H1 (cell line): ENCODE measurements around the gene PATE2. TPM values are rescaled to one million over a fixed set of nuclear protein-coding genes. Genes with fewer than 3 reads are reported as not detected.
A peak's percentile ranks its signal among the peaks of the same experiment; 100 is the strongest.

Experiments
- CTCF ChIA-PET: fragments of 300-600 bp; sonication (Branson Sonifier 250); formaldehyde crosslinking; loops from one replicate; lab custom pipeline; 2021; ENCODE audit not compliant: partially characterized antibody; lab: Charles Lee
- POLR2A ChIA-PET: fragments of 300-600 bp; sonication (Branson Sonifier 250); formaldehyde crosslinking; loops from one replicate; lab custom pipeline; 2021; ENCODE audit warnings: inconsistent platforms; ENCODE audit not compliant: partially characterized antibody; lab: Charles Lee
- DNase-seq, 2 experiments: peaks; one replicate each; pipeline versions ENCODE4 v3.0.0 to v3.0.0-alpha.2; 2010 to 2022; ENCODE audit warnings: low spot score in 2 of 2, low read depth in 1 of 2, mixed read lengths in 1 of 2
- FAIRE-seq: peaks from 2 replicates; lab custom pipeline; 2011; peaks lifted over from hg19 to GRCh38; lab: Jason Lieb, UNC
- H2AFZ ChIP-seq: 2 replicates; pipeline ENCODE4 v1.8.1; 2012; ENCODE audit warnings: low read length, inconsistent platforms
- H2AK5ac ChIP-seq: 2 replicates; pipeline ENCODE4 v1.6.1; 2013; ENCODE audit warnings: low read depth, low read length
- H2BK120ac ChIP-seq: replicated peaks from 2 replicates; pipeline ENCODE3; 2013; ENCODE audit warnings: low read depth, low read length, inconsistent platforms
- H2BK12ac ChIP-seq: 2 replicates; pipeline ENCODE4 v1.6.1; 2013; ENCODE audit warnings: low read depth, low read length
- H2BK15ac ChIP-seq: 2 replicates; pipeline ENCODE4 v1.6.1; 2013; ENCODE audit warnings: low read length
- H2BK20ac ChIP-seq: 2 replicates; pipeline ENCODE4 v1.6.1; 2013; ENCODE audit warnings: low read length
- H2BK5ac ChIP-seq: 2 replicates; pipeline ENCODE4 v1.6.1; 2013; ENCODE audit warnings: low read depth, low read length
- H3K14ac ChIP-seq: 2 replicates; pipeline ENCODE4 v1.6.1; 2013; ENCODE audit warnings: inconsistent platforms; ENCODE audit not compliant: insufficient read length
- H3K18ac ChIP-seq: 2 replicates; pipeline ENCODE4 v1.6.1; 2013; ENCODE audit warnings: low read length; ENCODE audit errors: extremely low read depth
- H3K23ac ChIP-seq: 2 replicates; pipeline ENCODE4 v1.6.1; 2013; ENCODE audit warnings: inconsistent platforms; ENCODE audit not compliant: insufficient read length
- H3K23me2 ChIP-seq: 2 replicates; pipeline ENCODE4 v1.6.1; 2013; ENCODE audit warnings: low read depth, low read length
- H3K27ac ChIP-seq: 2 replicates; pipeline ENCODE4 v1.6.1; 2011; ENCODE audit warnings: low read depth, low read length, inconsistent platforms
- H3K27me3 ChIP-seq, 4 experiments: replicated peaks in 1 of 4; 1 replicate in 1 of 4; 2 replicates in 3 of 4; pipeline versions ENCODE4 v1.6.1 to v1.8.1; 2011 to 2013; ENCODE audit warnings: low read length in 3 of 4, mild to moderate bottlenecking in 3 of 4, inconsistent platforms in 2 of 4, mixed read lengths in 2 of 4, moderate library complexity in 1 of 4; ENCODE audit not compliant: control insufficient read depth in 3 of 4, insufficient read depth in 3 of 4; ENCODE audit errors: extremely low read depth in 1 of 4
- H3K36me3 ChIP-seq, 4 experiments: 2 replicates each; pipeline versions ENCODE4 v1.6.1 to v1.8.1; 2011 to 2013; ENCODE audit warnings: mild to moderate bottlenecking in 4 of 4, low read length in 3 of 4, moderate library complexity in 2 of 4, control low read depth in 1 of 4, inconsistent platforms in 1 of 4; ENCODE audit not compliant: insufficient read depth in 4 of 4, control insufficient read depth in 2 of 4
- H3K4ac ChIP-seq: replicated peaks from 2 replicates; pipeline ENCODE3; 2013; ENCODE audit warnings: low read length, low read depth, mixed read lengths, inconsistent platforms; ENCODE audit not compliant: insufficient read length
- H3K4me1 ChIP-seq, 4 experiments: replicated peaks in 1 of 4; 1 replicate in 1 of 4; 2 replicates in 3 of 4; pipeline versions ENCODE4 v1.6.1 to v1.8.1; 2011 to 2013; ENCODE audit warnings: low read length in 3 of 4, inconsistent platforms in 2 of 4, mixed read lengths in 1 of 4; ENCODE audit not compliant: insufficient read depth in 4 of 4, control insufficient read depth in 3 of 4
- H3K4me2 ChIP-seq, 2 experiments: 2 replicates each; pipeline versions ENCODE4 v1.6.1 to v1.8.1; 2011 to 2013; ENCODE audit warnings: low read depth in 2 of 2, low read length in 2 of 2, control low read depth in 1 of 2, inconsistent platforms in 1 of 2, mild to moderate bottlenecking in 1 of 2; ENCODE audit not compliant: insufficient read depth in 1 of 2
- H3K4me3 ChIP-seq, 4 experiments: fragments of 200-600, 300-600 bp in 1 of 4; sonication (generic), shearing (Covaris generic), sonication (Bioruptor Twin) in 1 of 4; 2 replicates each; pipeline versions ENCODE4 v1.5.1 to v1.8.1; 2011 to 2016; ENCODE audit warnings: low read length in 4 of 4, low read depth in 3 of 4, control low read depth in 2 of 4, inconsistent platforms in 2 of 4, mild to moderate bottlenecking in 2 of 4, mixed read lengths in 1 of 4, moderate library complexity in 1 of 4; ENCODE audit not compliant: insufficient read depth in 2 of 4; ENCODE audit errors: extremely low read depth in 1 of 4
- H3K56ac ChIP-seq: replicated peaks from 2 replicates; pipeline ENCODE3; 2013; ENCODE audit warnings: low read depth, mild to moderate bottlenecking, mixed read lengths, low read length, inconsistent platforms; ENCODE audit not compliant: insufficient read length
- H3K79me1 ChIP-seq: 2 replicates; pipeline ENCODE4 v1.6.1; 2013; ENCODE audit warnings: low read depth, low read length, control low read depth
- H3K79me2 ChIP-seq, 2 experiments: 2 replicates each; pipeline versions ENCODE4 v1.6.1 to v1.8.1; 2012 to 2013; ENCODE audit warnings: low read length in 2 of 2, mild to moderate bottlenecking in 2 of 2, inconsistent platforms in 1 of 2; ENCODE audit not compliant: insufficient read depth in 2 of 2, control insufficient read depth in 1 of 2
- H3K9ac ChIP-seq, 4 experiments: replicated peaks in 1 of 4; 1 replicate in 1 of 4; 2 replicates in 3 of 4; pipeline versions ENCODE4 v1.6.1 to v1.8.1; 2011 to 2013; ENCODE audit warnings: low read depth in 3 of 4, low read length in 3 of 4, control low read depth in 2 of 4, mild to moderate bottlenecking in 2 of 4, moderate library complexity in 2 of 4, inconsistent platforms in 1 of 4; ENCODE audit errors: extremely low read depth in 1 of 4
- H3K9me3 ChIP-seq, 2 experiments: 2 replicates each; pipeline versions ENCODE4 v1.6.1 to v1.8.1; 2012 to 2013; ENCODE audit warnings: mild to moderate bottlenecking in 2 of 2, moderate library complexity in 2 of 2, control low read depth in 1 of 2, inconsistent platforms in 1 of 2, low read depth in 1 of 2, low read length in 1 of 2, mixed read lengths in 1 of 2; ENCODE audit not compliant: insufficient read depth in 2 of 2
- H4K20me1 ChIP-seq, 2 experiments: replicated peaks in 1 of 2; 2 replicates each; pipeline versions ENCODE3 to v1.8.1; 2011 to 2013; ENCODE audit warnings: inconsistent platforms in 2 of 2, low read length in 2 of 2, mild to moderate bottlenecking in 1 of 2; ENCODE audit not compliant: insufficient read depth in 2 of 2, control insufficient read depth in 1 of 2
- H4K5ac ChIP-seq: 2 replicates; pipeline ENCODE4 v1.6.1; 2013; ENCODE audit warnings: low read length, low read depth, mixed read lengths, inconsistent platforms; ENCODE audit not compliant: insufficient read length
- H4K8ac ChIP-seq: 2 replicates; pipeline ENCODE4 v1.8.0; 2013; ENCODE audit warnings: mild to moderate bottlenecking, moderate library complexity, low read length, inconsistent platforms; ENCODE audit not compliant: insufficient read depth; ENCODE audit errors: extremely low read depth
- H4K91ac ChIP-seq: replicated peaks from 2 replicates; pipeline ENCODE3; 2013; ENCODE audit warnings: low read length, mixed read lengths, inconsistent platforms; ENCODE audit not compliant: insufficient read length
- ASH2L ChIP-seq: fragments of 200-600, 300-600 bp; sonication (generic); IDR thresholded peaks from one replicate; pipeline ENCODE4 v1.7.1; 2017; ENCODE audit warnings: low read length
- CBX5 ChIP-seq: fragments of 300-800, 300-1000 bp; sonication (generic); IDR thresholded peaks from 2 replicates; pipeline ENCODE4 v1.7.1; 2016; ENCODE audit warnings: antibody characterized with exemption, low read length, low read depth
- CEBPB ChIP-seq: IDR thresholded peaks from 2 replicates; pipeline ENCODE4 v1.6.1; 2012; ENCODE audit warnings: low read depth, low read length
- CREB1 ChIP-seq: IDR thresholded peaks from 2 replicates; pipeline ENCODE4 v1.6.1; 2012; ENCODE audit warnings: inconsistent platforms
- CTCF ChIP-seq, 3 experiments: IDR thresholded peaks; 1 replicate in 2 of 3; 2 replicates in 1 of 3; pipeline versions ENCODE4 v1.5.1 to v1.6.1; 2011; ENCODE audit warnings: low read length in 3 of 3, mild to moderate bottlenecking in 3 of 3, inconsistent platforms in 2 of 3, low read depth in 1 of 3, moderate library complexity in 1 of 3; ENCODE audit not compliant: insufficient read depth in 1 of 3; ENCODE audit errors: control extremely low read depth in 1 of 3
- GABPA ChIP-seq: IDR thresholded peaks from 2 replicates; pipeline ENCODE4 v1.6.1; 2011; ENCODE audit warnings: mild to moderate bottlenecking, low read length, moderate library complexity, borderline replicate concordance; ENCODE audit not compliant: insufficient read depth
- GTF2F1 ChIP-seq: IDR thresholded peaks from 2 replicates; pipeline ENCODE4 v1.6.1; 2012; ENCODE audit warnings: low read depth, low read length, improper control_type of control experiment, borderline replicate concordance
- MAX ChIP-seq: IDR thresholded peaks from 2 replicates; pipeline ENCODE4 v1.6.1; 2012; ENCODE audit warnings: inconsistent platforms
- POU5F1 ChIP-seq: IDR thresholded peaks from 2 replicates; pipeline ENCODE4 v1.6.1; 2011; ENCODE audit warnings: low read depth, mild to moderate bottlenecking, low read length, moderate library complexity
- RFX5 ChIP-seq: IDR thresholded peaks from 2 replicates; pipeline ENCODE4 v1.6.1; 2011; ENCODE audit warnings: low read depth, low read length, improper control_type of control experiment, borderline replicate concordance
- RNF2 ChIP-seq: fragments of 200-900, 300-1000 bp; sonication (generic); IDR thresholded peaks from 2 replicates; pipeline ENCODE4 v1.7.1; 2016; ENCODE audit warnings: borderline replicate concordance, low read depth, mild to moderate bottlenecking, antibody characterized with exemption, low read length; ENCODE audit not compliant: poor library complexity, severe bottlenecking; ENCODE audit errors: missing control alignments
- YY1 ChIP-seq: IDR thresholded peaks from 2 replicates; pipeline ENCODE4 v1.6.1; 2011; ENCODE audit warnings: low read depth, mild to moderate bottlenecking, low read length
- WGBS, 2 experiments: shearing (Covaris generic) in 1 of 2; methylation state at CpG; one replicate each; pipeline versions ENCODE4 v1.1.6 to v1.1.7; 2013 to 2015; ENCODE audit warnings: low lambda C conversion rate in 2 of 2, mixed read lengths in 2 of 2, inconsistent platforms in 1 of 2, low coverage in 1 of 2, missing lambda C conversion rate in 1 of 2; ENCODE audit not compliant: insufficient replicate concordance in 2 of 2, insufficient coverage in 1 of 2, insufficient read length in 1 of 2; ENCODE audit errors: extremely low coverage in 1 of 2, missing lambda C conversion rate in 1 of 2; 5-methylcytosine and 5-hydroxymethylcytosine counted together
- polyA plus RNA-seq, 7 experiments: library from polyadenylated mRNA; depleted of rRNA in 3 of 7; stranded (reverse) in 5 of 7; unstranded in 2 of 7; fragments of >200 nt in 5 of 7; fragments of 200-250 nt in 2 of 7; gene quantifications; 1 replicate in 5 of 7; 2 replicates in 1 of 7; 4 replicates in 1 of 7; pipeline versions ENCODE4 v1.2.1 to v1.2.3, GENCODE V29; 2011 to 2013; ENCODE audit warnings: missing spikeins in 2 of 7, mixed read lengths in 2 of 7
- total RNA-seq: library from RNA; stranded (reverse); fragmentation: NEBNext Ultra II Directional; extraction: Animal tissue kit (Norgen Biotek cat#: 25700); gene quantifications from 2 replicates; pipeline ENCODE4 v1.2.1, GENCODE V29; 2021

The PATE2 gene
- total and polyA plus RNA-seq, 2 of the 8 experiments (the other 6 are each of a cell fraction or from before 2014, with no cell fraction given), result 0.14 TPM; not detected in 1

DNA sequence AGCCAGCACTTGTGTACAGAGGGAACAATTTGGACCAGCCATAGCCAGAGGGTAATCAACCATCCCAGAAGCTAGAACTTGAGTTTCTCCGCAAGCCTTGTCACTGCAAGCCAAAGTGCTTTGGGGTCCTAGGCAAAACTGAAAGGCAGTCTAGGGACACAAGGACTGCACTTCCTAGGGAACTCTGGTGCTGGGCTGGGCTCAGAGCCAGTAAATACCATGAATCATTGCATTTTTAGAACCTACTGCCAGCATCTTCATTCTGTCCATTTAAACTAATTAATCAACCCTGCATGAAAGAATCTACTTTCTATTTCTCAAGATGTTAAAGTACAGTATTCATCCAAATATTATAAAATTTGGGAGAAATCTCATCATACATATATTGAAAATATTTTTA lies 29.3 kb upstream of the PATE2 start:
- Histone ChIP-seq H3K79me1 (no peaks in the 10 kb centered on the region), H3K4me2 (no peak overlapping the region), H4K20me1 (no peaks in the 10 kb centered on the region), H3K4me1 (no peaks in the 10 kb centered on the region), H3K14ac (no peak overlapping the region), H3K27ac (no peak overlapping the region), H2BK15ac (no peak overlapping the region), H2AFZ (peak overlapping the region; percentile 28; the same call in 1 of the 2 replicates), H2AK5ac (no peak overlapping the region), H3K23me2 (no peaks in the 10 kb centered on the region), H3K4ac (no peak overlapping the region), H3K56ac (no peak overlapping the region), H2BK5ac (no peak overlapping the region), H2BK12ac (no peak overlapping the region), H3K9ac (no peak overlapping the region), H3K79me2 (no peaks in the 10 kb centered on the region), H4K5ac (no peak overlapping the region), H3K23ac (no peak overlapping the region), H2BK20ac (no peak overlapping the region), H2BK120ac (no peak overlapping the region), H4K8ac (no peak overlapping the region), H3K9me3 (peaks cover 3 to 4% of the 10 kb centered on the region in 2 experiments; a peak in 3 of 4 replicates), H4K91ac (no peak overlapping the region), H3K27me3 (no peaks in the 10 kb centered on the region), H3K18ac (no peak overlapping the region), H3K4me3 (no peak overlapping the region), H3K36me3 (no peaks in the 10 kb centered on the region)
- WGBS, 2 experiments, result 83% methylated on average over 1 of the region's 1 CpG; no CpG with 5 or more reads in 1 of the 2 experiments
- FAIRE-seq, result no peak
- DNase-seq, result no peak
- CTCF ChIA-PET, result interaction anchor here (2.3 kb wide), 1 partner anchor 84 kb away, joined by 8 read pairs; no protein-coding TSS in a partner anchor
- POLR2A ChIA-PET, result no interaction called here
- TF ChIP-seq CTCF (IDR thresholded peaks at IDR 0.05; ENCODE audit: control extremely low read depth in 1 of 3, insufficient read depth in 1 of 3, low read depth in 1 of 3, low read length in 3 of 3) (no peak), RFX5 (no peak), GABPA (no peak), CEBPB (no peak), CREB1 (no peak), CBX5 (no peak), POU5F1 (no peak), YY1 (no peak), RNF2 (no peak), ASH2L (no peak), GTF2F1 (no peak), MAX (no peak)
